HEK293 (cell line): ENCODE results near the gene TBC1D22A.
A peak's percentile ranks its signal among the peaks of the same experiment; 100 is the strongest.

ENCODE experiments used
- CTCF ChIP-seq: fragments of 450-650 bp; formaldehyde crosslinking; IDR thresholded peaks from 2 replicates; pipeline ENCODE4 v1.5.1; 2016; ENCODE audit warnings: missing biosample characterization, missing genetic modification characterization
- GLIS1 ChIP-seq: fragments of 450-650 bp; formaldehyde crosslinking; IDR thresholded peaks from 2 replicates; pipeline ENCODE4 v1.5.1; 2016; ENCODE audit warnings: missing biosample characterization, missing genetic modification characterization
- GLIS2 ChIP-seq: fragments of 450-650 bp; formaldehyde crosslinking; IDR thresholded peaks from 2 replicates; pipeline ENCODE4 v1.5.1; 2016; ENCODE audit warnings: missing biosample characterization, missing genetic modification characterization
- HOXC10 ChIP-seq: sonication (generic); formaldehyde crosslinking; IDR thresholded peaks from 2 replicates; pipeline ENCODE4 v1.8.1; 2023; ENCODE audit warnings: mild to moderate bottlenecking, missing genetic modification reagents
- KLF8 ChIP-seq: fragments of 450-650 bp; formaldehyde crosslinking; IDR thresholded peaks from 2 replicates; pipeline ENCODE4 v1.5.1; 2016; ENCODE audit warnings: missing biosample characterization, missing genetic modification characterization
- KLF9 ChIP-seq: fragments of 450-650 bp; formaldehyde crosslinking; IDR thresholded peaks from 2 replicates; pipeline ENCODE4 v1.5.1; 2016; ENCODE audit warnings: missing biosample characterization, missing genetic modification characterization, low read depth
- SALL2 ChIP-seq: fragments of 450-650 bp; formaldehyde crosslinking; IDR thresholded peaks from 2 replicates; pipeline ENCODE4 v1.5.0; 2017; ENCODE audit warnings: missing biosample characterization, mild to moderate bottlenecking, missing genetic modification characterization, borderline replicate concordance
- TCF7L2 ChIP-seq: IDR thresholded peaks from 2 replicates; pipeline ENCODE4 v1.6.1; 2011; ENCODE audit warnings: low read depth, mild to moderate bottlenecking, inconsistent platforms, low read length, moderate library complexity, borderline replicate concordance
- WT1 ChIP-seq: fragments of 450-650 bp; formaldehyde crosslinking; IDR thresholded peaks from 2 replicates; pipeline ENCODE4 v1.5.1; 2016; ENCODE audit warnings: missing biosample characterization, missing genetic modification characterization
- ZBTB21 ChIP-seq: fragments of 450-650 bp; formaldehyde crosslinking; IDR thresholded peaks from 2 replicates; pipeline ENCODE4 v1.5.1; 2017; ENCODE audit warnings: missing biosample characterization, missing genetic modification characterization
- ZNF140 ChIP-seq: fragments of 450-650 bp; formaldehyde crosslinking; IDR thresholded peaks from 2 replicates; pipeline ENCODE4 v1.5.1; 2016; ENCODE audit warnings: missing biosample characterization, missing genetic modification characterization
- ZNF146 ChIP-seq: fragments of 450-650 bp; formaldehyde crosslinking; IDR thresholded peaks from 2 replicates; pipeline ENCODE4 v1.5.1; 2016; ENCODE audit warnings: missing biosample characterization, missing genetic modification characterization
- ZNF155 ChIP-seq: fragments of 450-650 bp; formaldehyde crosslinking; IDR thresholded peaks from 2 replicates; pipeline ENCODE4 v1.5.1; 2016; ENCODE audit warnings: missing biosample characterization, missing genetic modification characterization
- ZNF157 ChIP-seq: fragments of 450-650 bp; formaldehyde crosslinking; IDR thresholded peaks from 2 replicates; pipeline ENCODE4 v1.5.1; 2016; ENCODE audit warnings: missing biosample characterization, missing genetic modification characterization
- ZNF2 ChIP-seq: fragments of 450-650 bp; formaldehyde crosslinking; IDR thresholded peaks from 2 replicates; pipeline ENCODE4 v1.5.1; 2016; ENCODE audit warnings: missing biosample characterization, missing genetic modification characterization
- ZNF214 ChIP-seq: fragments of 450-650 bp; formaldehyde crosslinking; IDR thresholded peaks from 2 replicates; pipeline ENCODE4 v1.5.1; 2017; ENCODE audit warnings: missing biosample characterization, mild to moderate bottlenecking, missing genetic modification characterization, borderline replicate concordance
- ZNF221 ChIP-seq: fragments of 450-650 bp; formaldehyde crosslinking; IDR thresholded peaks from 2 replicates; pipeline ENCODE4 v1.5.1; 2017; ENCODE audit warnings: missing biosample characterization, missing genetic modification characterization, borderline replicate concordance
- ZNF274 ChIP-seq, 2 experiments: fragments of 200-500 bp in 1 of 2; fragments of 450-650 bp in 1 of 2; sonication (Bioruptor generic) in 1 of 2; formaldehyde crosslinking in 1 of 2; IDR thresholded peaks; 2 replicates each; pipeline versions ENCODE4 v1.5.1 to v1.6.1; 2014 to 2016; ENCODE audit warnings: borderline replicate concordance in 1 of 2, inconsistent platforms in 1 of 2, low read length in 1 of 2, missing biosample characterization in 1 of 2, missing genetic modification characterization in 1 of 2
- ZNF341 ChIP-seq: fragments of 450-650 bp; formaldehyde crosslinking; IDR thresholded peaks from 2 replicates; pipeline ENCODE4; 2016; ENCODE audit warnings: low read depth, missing biosample characterization, missing genetic modification characterization
- ZNF394 ChIP-seq: fragments of 450-650 bp; formaldehyde crosslinking; IDR thresholded peaks from 2 replicates; pipeline ENCODE4 v1.5.1; 2016; ENCODE audit warnings: missing biosample characterization, missing genetic modification characterization, mild to moderate bottlenecking, moderate library complexity, borderline replicate concordance
- ZNF416 ChIP-seq: fragments of 450-650 bp; formaldehyde crosslinking; IDR thresholded peaks from 2 replicates; pipeline ENCODE4 v1.5.1; 2016; ENCODE audit warnings: missing biosample characterization, missing genetic modification characterization
- ZNF449 ChIP-seq: fragments of 450-650 bp; formaldehyde crosslinking; IDR thresholded peaks from 2 replicates; pipeline ENCODE4 v1.5.1; 2017; ENCODE audit warnings: missing biosample characterization, mild to moderate bottlenecking, missing genetic modification characterization, moderate library complexity
- ZNF48 ChIP-seq: fragments of 450-650 bp; formaldehyde crosslinking; IDR thresholded peaks from 2 replicates; pipeline ENCODE4 v1.5.1; 2016; ENCODE audit warnings: missing biosample characterization, missing genetic modification characterization
- ZNF488 ChIP-seq: fragments of 450-650 bp; formaldehyde crosslinking; IDR thresholded peaks from 2 replicates; pipeline ENCODE4 v1.5.1; 2016; ENCODE audit warnings: missing biosample characterization, missing genetic modification characterization
- ZNF548 ChIP-seq: fragments of 450-650 bp; formaldehyde crosslinking; IDR thresholded peaks from 2 replicates; pipeline ENCODE4 v1.5.1; 2016; ENCODE audit warnings: missing biosample characterization, missing genetic modification characterization
- ZNF571 ChIP-seq: fragments of 450-650 bp; formaldehyde crosslinking; IDR thresholded peaks from 2 replicates; pipeline ENCODE4 v1.5.0; 2017; ENCODE audit warnings: missing biosample characterization, missing genetic modification characterization
- ZNF626 ChIP-seq: fragments of 450-650 bp; sonication (Bioruptor Pico); formaldehyde crosslinking; IDR thresholded peaks from 2 replicates; pipeline ENCODE4 v1.5.1; 2018; ENCODE audit warnings: missing biosample characterization, missing genetic modification characterization, inconsistent platforms
- ZNF701 ChIP-seq: fragments of 450-650 bp; formaldehyde crosslinking; IDR thresholded peaks from 2 replicates; pipeline ENCODE4 v1.5.1; 2016; ENCODE audit warnings: missing biosample characterization, missing genetic modification characterization
- ZNF76 ChIP-seq: fragments of 450-650 bp; formaldehyde crosslinking; IDR thresholded peaks from 2 replicates; pipeline ENCODE4; 2016; ENCODE audit warnings: low read depth, missing biosample characterization, missing genetic modification characterization, borderline replicate concordance
- ZNF777 ChIP-seq: fragments of 450-650 bp; formaldehyde crosslinking; IDR thresholded peaks from 2 replicates; pipeline ENCODE4 v1.5.1; 2017; ENCODE audit warnings: missing biosample characterization, missing genetic modification characterization, borderline replicate concordance
- ZSCAN23 ChIP-seq: fragments of 450-650 bp; formaldehyde crosslinking; IDR thresholded peaks from 2 replicates; pipeline ENCODE4 v1.5.1; 2016; ENCODE audit warnings: missing biosample characterization, missing genetic modification characterization
- TF ChIP-seq, protein P1 (sequence below): fragments of 450-650 bp; formaldehyde crosslinking; IDR thresholded peaks from 2 replicates; pipeline ENCODE4 v1.5.1; 2016; ENCODE audit warnings: missing biosample characterization, missing genetic modification characterization
- TF ChIP-seq, protein P2 (sequence below): fragments of 450-650 bp; formaldehyde crosslinking; IDR thresholded peaks from 2 replicates; pipeline ENCODE4 v1.5.1; 2016; ENCODE audit warnings: missing biosample characterization, missing genetic modification characterization
- TF ChIP-seq, protein P3 (sequence below): fragments of 450-650 bp; formaldehyde crosslinking; IDR thresholded peaks from 2 replicates; pipeline ENCODE4 v1.5.1; 2017; ENCODE audit warnings: missing biosample characterization, missing genetic modification characterization

TBC1D22A gene

DNA sequence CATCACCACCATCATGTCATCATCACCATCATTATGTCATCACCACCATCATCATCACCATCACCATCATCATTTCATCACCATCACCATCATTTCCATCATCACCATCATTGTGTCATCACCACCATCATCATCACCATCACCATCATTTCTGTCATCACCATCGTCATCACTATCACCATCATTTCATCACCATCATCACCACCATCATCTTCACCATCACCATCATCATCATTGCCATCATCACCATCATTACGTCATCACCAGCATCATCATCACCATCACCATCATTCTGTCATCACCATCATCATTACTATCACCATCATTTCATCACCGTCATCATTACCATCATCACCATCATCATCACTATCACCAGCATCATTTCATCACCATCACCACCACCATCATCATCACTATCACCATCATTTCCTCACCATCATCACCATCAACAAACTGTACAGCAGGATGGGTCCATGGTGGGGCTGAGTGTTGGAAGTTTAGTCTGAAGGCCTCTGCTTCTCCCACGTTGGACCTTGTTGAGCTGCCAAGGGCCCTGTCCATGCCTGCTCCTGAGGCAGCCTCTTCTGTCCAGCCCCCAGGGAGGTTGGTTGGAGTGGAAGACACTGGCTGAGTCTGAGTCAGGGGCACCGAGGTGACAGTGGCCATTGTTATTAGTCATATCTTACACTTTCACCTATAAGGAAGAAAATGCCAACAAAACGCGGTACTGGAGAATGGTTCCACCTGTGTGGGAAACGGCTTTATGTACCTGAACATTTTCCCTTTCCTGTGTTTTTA, 247.1 kb downstream of the TBC1D22A start (continued):
- no peak for TF ChIP-seq ZNF48 (tag by site-specific recombination)
- 0 out of 2 replicates have a peak, but pooled peaks have one; percentile 47 for TF ChIP-seq ZNF157 (tag by site-specific recombination)
- TF ChIP-seq ZNF449 = no peak
- TF ChIP-seq, protein P1, sequence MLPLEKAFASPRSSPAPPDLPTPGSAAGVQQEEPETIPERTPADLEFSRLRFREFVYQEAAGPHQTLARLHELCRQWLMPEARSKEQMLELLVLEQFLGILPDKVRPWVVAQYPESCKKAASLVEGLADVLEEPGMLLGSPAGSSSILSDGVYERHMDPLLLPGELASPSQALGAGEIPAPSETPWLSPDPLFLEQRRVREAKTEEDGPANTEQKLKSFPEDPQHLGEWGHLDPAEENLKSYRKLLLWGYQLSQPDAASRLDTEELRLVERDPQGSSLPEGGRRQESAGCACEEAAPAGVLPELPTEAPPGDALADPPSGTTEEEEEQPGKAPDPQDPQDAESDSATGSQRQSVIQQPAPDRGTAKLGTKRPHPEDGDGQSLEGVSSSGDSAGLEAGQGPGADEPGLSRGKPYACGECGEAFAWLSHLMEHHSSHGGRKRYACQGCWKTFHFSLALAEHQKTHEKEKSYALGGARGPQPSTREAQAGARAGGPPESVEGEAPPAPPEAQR = no peak
- peak; percentile 98 for TF ChIP-seq ZBTB21 (tag by site-specific recombination)
- no peak for TF ChIP-seq ZNF548 (tag by site-specific recombination)
- no peak for TF ChIP-seq CTCF (tag by site-specific recombination)
- no peak for TF ChIP-seq WT1 (tag by site-specific recombination)
- no peak for TF ChIP-seq HOXC10 (CRISPR knock-in tag)
- TF ChIP-seq KLF8 (tag by site-specific recombination) = 0 out of 2 replicates have a peak, but pooled peaks have one; percentile 46
- peak; percentile 84; the same call in 1 of the 2 replicates for TF ChIP-seq ZNF155 (tag by site-specific recombination)
- TF ChIP-seq ZNF416 (tag by site-specific recombination) = no peak
- peak; percentile 97 for TF ChIP-seq ZNF571 (tag by site-specific recombination)
- TF ChIP-seq ZNF626 (tag by site-specific recombination) = no peak
- TF ChIP-seq GLIS2 = no peak
- TF ChIP-seq ZSCAN23 = peak; percentile 74; the same call in 1 of the 2 replicates
- no peak for TF ChIP-seq ZNF76 (tag by site-specific recombination)
- no peak for TF ChIP-seq ZNF701 (tag by site-specific recombination)
- TF ChIP-seq ZNF140 (tag by site-specific recombination) = no peak
- TF ChIP-seq ZNF777 (tag by site-specific recombination) = peak; percentile 55; the same call in 1 of the 2 replicates
- TF ChIP-seq, protein P2, sequence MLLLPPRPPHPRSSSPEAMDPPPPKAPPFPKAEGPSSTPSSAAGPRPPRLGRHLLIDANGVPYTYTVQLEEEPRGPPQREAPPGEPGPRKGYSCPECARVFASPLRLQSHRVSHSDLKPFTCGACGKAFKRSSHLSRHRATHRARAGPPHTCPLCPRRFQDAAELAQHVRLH (tag by site-specific recombination) = no peak
- TF ChIP-seq ZNF488 (tag by site-specific recombination) = peak; percentile 83
- TF ChIP-seq TCF7L2 = no peak
- TF ChIP-seq ZNF341 (tag by site-specific recombination) = no peak
- no peak for TF ChIP-seq GLIS1 (tag by site-specific recombination)
- no peak for TF ChIP-seq ZNF394
- TF ChIP-seq ZNF274 (IDR thresholded peaks at IDR 0.05; ENCODE audit: low read length) = no peak
- TF ChIP-seq ZNF274 (tag by site-specific recombination; IDR thresholded peaks at IDR 0.05; ENCODE audit: borderline replicate concordance) = no peak
- peak; percentile 100 for TF ChIP-seq SALL2 (tag by site-specific recombination)
- TF ChIP-seq KLF9 (tag by site-specific recombination) = no peak
- TF ChIP-seq ZNF2 = no peak
- no peak for TF ChIP-seq ZNF146
- TF ChIP-seq, protein P3, sequence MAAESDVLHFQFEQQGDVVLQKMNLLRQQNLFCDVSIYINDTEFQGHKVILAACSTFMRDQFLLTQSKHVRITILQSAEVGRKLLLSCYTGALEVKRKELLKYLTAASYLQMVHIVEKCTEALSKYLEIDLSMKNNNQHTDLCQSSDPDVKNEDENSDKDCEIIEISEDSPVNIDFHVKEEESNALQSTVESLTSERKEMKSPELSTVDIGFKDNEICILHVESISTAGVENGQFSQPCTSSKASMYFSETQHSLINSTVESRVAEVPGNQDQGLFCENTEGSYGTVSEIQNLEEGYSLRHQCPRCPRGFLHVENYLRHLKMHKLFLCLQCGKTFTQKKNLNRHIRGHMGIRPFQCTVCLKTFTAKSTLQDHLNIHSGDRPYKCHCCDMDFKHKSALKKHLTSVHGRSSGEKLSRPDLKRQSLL (tag by site-specific recombination) = no peak
- no peak for TF ChIP-seq ZNF221 (tag by site-specific recombination)
- TF ChIP-seq ZNF214 (tag by site-specific recombination) = no peak
